Stimulated activated CD4-positive, alpha-beta T cell treated with anti-CD3 and anti-CD28 coated beads, Interleukin-1b, Interleukin-23, amount 100 ng/mL, for 4 hours (primary cell): ENCODE data around the gene HMOX1.

Experiments
- DNase-seq, 2 donors: peaks; one replicate each; pipeline ENCODE4 v3.0.0-alpha.2; 2020; ENCODE audit warnings: low read depth in 2 of 2

Gene HMOX1

GRCh38 chr22:35403356-35403755 lies 22.5 kb downstream of the HMOX1 start:
- DNase-seq: no peak

DNA sequence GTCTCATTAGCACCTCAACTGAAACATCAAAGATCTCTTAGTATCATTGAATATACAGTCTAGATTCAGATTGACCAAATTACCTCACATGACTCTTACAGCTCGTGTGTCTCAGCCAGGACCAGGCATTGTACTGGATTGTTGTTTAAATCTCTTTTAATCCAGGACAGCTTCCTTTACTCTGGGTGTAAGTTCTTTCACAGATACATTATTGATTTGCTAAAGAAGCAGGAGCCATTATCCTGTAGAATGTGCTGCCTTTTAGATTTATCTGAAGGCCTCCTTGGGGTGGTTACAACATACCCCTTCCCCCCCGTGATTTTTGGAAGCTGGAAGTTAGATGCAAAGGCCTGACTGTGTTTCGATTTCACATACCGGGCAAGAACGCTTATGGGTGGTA lies 23.3 kb downstream of the HMOX1 start:
- DNase-seq: no peak

GRCh38 chr22:35406443-35406842 lies 25.5 kb downstream of the HMOX1 start:
- no peak for DNase-seq

DNA sequence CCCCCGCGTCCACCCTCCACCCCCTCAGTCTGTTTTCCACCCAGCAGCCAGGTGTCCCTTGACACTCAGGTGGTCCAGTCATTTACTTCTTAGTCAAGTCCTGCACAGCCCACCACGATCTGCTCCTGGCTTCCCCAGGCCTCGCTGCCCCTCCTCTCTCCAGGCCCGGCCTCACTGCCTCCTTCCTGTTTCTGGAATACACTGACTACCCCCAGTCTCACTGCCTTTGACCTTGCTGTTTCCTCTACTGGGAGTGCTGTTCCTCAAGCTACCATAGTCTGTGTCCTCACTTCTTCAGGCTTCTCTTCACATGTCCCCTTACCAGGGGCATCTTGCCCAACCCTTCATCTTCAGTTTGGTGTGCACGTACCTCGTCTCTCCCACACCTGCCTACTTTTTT lies 26.5 kb downstream of the HMOX1 start:
- DNase-seq: no peak

GRCh38 chr22:35409783-35410662 lies 29.1 kb downstream of the HMOX1 start:
- no peak for DNase-seq

DNA sequence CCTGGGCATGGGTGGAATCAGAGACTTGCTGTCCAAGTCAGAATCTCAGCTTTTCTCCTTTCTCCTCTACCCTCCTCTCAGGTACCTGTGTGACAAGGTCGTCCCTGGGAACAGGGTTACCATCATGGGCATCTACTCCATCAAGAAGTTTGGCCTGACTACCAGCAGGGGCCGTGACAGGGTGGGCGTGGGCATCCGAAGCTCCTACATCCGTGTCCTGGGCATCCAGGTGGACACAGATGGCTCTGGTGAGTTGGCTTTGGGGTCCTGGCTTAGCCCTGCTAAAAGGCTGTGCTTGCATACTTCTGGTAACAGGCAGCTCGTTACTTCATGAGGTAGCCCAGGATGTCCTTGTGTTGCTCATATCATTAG lies 29.8 kb downstream of the HMOX1 start:
- DNase-seq: no peak

DNA sequence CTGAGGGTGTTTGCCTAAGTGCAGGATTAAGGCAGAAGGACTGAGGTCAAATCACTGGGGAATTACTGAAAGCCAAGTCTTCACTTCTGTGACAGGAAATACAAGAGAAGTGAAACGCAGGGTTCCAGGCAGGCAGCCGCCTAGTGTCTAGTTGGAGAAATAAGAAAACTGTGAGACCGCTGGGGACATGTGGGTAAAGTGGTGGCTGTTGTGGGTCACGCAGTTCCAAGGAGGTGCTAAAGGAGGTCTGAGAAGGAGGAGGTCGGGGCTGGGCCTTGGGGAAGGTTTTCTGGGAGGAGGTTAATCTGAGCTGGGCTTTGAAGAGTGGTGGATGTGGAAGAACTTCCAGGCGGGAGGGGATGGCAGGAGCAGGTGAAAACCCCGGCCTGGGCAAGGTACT lies 30.2 kb downstream of the HMOX1 start:
- no peak for DNase-seq

DNA sequence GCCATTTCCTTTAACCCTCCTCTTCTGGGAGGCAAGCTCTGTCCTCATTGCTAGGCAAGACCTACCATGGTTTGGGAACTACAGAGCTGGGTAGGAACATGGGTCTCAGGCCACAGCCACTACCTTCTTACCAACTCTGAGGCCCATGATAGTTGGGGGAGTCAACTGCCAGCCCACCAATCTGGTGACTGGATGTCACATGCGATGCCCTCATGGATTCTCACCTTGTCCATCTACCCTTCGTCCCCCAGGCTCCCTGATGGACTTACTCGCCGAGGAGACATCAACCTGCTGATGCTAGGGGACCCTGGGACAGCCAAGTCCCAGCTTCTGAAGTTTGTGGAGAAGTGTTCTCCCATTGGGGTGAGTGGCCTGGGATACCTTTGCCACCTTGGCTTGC lies 32.7 kb downstream of the HMOX1 start:
- no peak for DNase-seq

- DNase-seq: no peak
Measured at GRCh38 chr22:35417606-35418005, 36.7 kb downstream of the HMOX1 start.

DNA sequence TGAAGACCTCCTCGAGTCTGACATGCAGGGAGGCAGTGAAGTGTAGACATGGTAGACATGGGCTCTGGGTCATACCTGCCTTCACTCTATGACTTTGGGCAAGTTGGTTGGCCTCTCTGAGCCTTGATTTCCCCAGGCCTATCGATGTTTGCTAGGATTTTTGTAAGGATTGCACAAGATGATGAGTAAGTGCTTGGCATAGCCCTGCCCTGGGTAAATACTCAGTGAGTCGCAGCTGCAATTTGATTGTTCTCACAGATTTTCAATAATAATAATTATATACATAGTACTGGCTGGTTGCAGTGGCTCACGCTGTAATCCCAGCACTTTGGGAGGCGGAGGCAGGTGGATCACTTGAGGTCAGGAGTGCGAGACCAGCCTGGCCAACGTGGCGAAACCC lies 37.2 kb downstream of the HMOX1 start:
- DNase-seq: no peak

DNA sequence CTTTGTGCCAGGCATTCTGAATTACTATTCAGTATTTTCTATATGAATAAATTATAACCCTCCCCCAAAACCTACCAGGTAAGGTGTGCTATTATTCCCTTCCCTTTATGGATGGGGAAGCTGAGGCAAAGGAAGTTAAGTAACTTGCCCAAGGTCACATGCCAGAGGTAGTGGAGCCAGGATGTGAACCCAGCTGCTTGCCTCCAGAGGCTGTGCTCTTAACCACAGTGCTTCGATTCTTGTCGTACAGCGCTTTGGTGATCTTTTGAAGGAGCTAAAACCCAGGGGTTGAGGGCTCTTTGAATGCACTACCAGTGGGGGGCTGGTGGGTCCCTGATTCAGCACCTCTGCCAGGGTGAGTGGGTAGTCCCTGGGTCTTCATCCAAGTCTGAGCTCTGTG lies 37.8 kb downstream of the HMOX1 start:
- DNase-seq: no peak

- DNase-seq: no peak
Measured at GRCh38 chr22:35419756-35420155, 38.9 kb downstream of the HMOX1 start.

GRCh38 chr22:35421121-35421520 lies 40.2 kb downstream of the HMOX1 start:
- no peak for DNase-seq

DNA sequence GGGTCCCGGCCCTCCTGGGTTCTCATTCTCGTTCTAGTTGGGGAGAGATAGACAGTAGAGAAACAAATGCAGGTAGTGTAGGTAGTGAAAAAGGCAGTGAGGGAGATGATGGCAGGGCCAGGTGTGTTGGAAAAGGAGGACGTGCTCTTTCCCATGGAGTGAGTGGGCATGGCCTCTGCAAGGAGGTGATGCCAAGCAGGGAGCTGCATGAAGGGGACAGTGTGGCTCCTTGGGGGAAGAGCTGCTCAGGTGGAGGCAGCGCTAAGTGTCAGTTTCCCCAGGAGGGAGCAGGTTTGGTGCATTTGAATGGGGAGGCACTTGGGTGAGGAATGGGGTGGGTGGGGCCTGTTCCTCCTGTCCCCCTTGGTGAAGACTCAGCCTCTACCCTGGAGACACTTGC lies 41.2 kb downstream of the HMOX1 start:
- DNase-seq: no peak

DNA sequence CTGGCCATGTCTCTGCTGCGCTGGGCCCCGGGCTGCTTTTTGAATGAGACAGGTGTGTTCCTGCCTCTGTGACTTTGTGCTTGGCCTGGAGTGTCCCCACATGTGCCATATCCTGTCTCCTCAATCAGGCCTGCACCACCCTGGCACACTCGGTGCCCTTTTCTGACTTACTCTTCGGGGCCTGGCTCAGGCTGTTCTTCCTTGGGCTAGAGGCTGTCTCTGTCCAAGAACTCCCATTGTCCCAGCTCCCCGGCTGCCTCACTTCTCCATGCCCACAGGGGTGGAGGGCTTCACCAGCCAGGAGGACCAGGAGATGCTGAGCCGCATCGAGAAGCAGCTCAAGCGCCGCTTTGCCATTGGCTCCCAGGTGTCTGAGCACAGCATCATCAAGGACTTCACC lies 42.0 kb downstream of the HMOX1 start:
- no peak for DNase-seq

DNA sequence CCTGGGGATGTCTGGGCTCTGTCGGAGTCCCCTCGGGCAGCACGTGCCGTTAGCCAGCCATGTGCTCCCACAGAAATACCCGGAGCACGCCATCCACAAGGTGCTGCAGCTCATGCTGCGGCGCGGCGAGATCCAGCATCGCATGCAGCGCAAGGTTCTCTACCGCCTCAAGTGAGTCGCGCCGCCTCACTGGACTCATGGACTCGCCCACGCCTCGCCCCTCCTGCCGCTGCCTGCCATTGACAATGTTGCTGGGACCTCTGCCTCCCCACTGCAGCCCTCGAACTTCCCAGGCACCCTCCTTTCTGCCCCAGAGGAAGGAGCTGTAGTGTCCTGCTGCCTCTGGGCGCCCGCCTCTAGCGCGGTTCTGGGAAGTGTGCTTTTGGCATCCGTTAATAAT lies 43.2 kb downstream of the HMOX1 start:
- no peak for DNase-seq

DNA sequence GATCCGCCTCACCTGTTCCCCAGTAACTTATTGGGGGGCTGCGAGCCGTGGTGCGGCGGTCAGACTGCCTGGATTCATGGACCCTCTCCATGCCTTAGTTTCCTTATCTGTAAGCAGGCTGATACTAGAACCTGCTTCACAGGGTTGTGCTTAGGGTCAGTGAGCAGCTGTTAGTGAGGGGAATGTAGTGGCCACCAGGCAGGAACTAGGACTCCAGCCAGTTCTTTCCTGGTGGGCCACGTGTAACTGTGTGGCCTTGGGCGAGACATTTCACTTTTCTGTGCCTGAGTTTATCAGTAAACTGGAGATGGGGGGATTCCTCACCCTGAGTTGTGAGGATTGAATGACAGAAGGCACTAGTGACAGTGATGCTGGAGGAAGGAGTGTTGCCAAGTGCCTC lies 43.9 kb downstream of the HMOX1 start:
- DNase-seq: no peak

GRCh38 chr22:35425546-35425945 lies 44.6 kb downstream of the HMOX1 start:
- no peak for DNase-seq

GRCh38 chr22:35425971-35426800 lies 45.3 kb downstream of the HMOX1 start:
- no peak for DNase-seq

DNA sequence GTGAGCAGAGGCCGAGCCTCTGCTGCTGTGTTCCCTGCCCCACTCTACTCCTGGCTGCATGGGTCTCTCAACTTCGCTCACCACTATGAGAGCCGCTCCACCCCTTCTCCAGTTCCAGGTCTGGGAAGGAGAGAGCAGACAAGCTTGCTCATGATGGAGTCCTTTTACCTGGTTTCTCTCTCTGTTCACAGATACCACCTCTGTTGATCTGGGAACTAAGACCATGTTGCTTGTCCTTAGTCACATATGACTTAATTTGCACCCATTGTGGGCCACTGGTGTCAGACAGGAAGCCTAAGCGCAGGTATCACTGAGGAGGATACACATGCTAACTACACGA lies 45.9 kb downstream of the HMOX1 start:
- no peak for DNase-seq

DNA sequence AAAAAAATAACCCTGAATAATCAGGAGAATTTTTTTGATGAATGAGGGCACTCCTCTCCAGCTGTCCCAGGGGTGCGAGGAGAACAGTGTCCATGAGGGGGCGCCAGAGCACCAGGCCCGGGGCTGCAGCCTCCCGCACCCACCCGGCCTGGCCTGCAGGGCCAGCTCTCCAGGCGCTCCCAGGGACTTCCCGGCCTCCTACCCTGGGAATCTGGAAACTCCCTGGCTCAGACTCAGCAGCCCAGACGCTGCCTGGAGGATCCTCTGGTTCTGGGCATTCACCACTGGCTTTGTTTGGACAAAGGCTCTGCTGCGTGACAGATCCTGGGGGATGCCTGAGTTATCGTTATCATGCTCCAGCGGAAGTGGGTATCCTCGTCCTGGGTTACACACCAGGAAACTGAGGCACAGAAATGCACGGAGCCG lies 50.0 kb downstream of the HMOX1 start:
- DNase-seq: peak; percentile 50 to 67

DNA sequence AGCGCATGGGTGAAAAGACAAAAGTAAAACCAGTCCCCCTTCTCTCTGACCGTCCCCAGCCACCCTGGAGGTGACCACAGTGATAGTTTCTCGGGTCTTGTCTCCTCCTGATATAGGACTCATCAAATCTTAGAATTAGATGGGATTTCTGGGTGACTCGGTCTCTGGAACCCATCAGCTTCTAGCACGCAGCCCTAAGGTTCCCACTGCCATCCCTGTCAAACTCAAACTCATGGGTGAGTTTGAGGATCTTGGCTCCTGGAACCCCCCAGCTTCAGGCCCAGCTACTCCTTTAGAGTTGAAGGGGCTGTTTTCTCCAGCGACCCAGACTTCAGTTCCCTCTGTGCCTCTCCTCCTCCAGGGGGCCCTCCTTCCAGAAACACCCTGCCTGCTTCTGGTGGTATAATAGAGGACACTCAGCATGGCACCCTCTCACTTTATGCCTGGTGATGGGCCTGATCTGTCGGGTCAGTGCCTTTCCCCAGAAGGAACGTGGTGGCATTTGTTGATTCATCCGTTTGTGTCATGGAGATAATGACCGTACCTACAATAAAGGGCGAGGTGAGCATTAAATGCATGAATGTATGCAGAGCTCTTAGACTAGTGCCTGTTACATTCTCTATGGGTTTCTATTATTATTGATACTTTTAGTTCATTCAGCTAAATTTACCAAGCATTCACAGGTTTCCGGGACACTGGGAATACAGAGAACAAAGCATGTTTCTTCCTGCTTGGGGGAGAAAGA lies 50.8 kb downstream of the HMOX1 start:
- no peak for DNase-seq
